Vagina (tissue), 2 donors: ENCODE results near the gene SMYD5. TPM values are rescaled to one million over a fixed set of nuclear protein-coding genes. Genes with fewer than 3 reads are reported as not detected.

ENCODE experiments used
- DNase-seq, 2 donors: peaks; one replicate each; pipeline ENCODE4 v3.0.0-alpha.2; 2017; ENCODE audit errors: extremely low spot score in 2 of 2
- H3K27ac ChIP-seq: fragments of 200-600 bp; sonication (generic); one replicate; pipeline ENCODE4 v1.5.1; 2019
- H3K27me3 ChIP-seq: fragments of 200-600 bp; sonication (generic); one replicate; pipeline ENCODE4 v1.5.1; 2019
- H3K36me3 ChIP-seq, 2 donors: fragments of 200-600 bp; sonication (generic); one replicate each; pipeline ENCODE4 v1.5.1; 2017 to 2019
- H3K4me1 ChIP-seq: fragments of 200-600 bp; sonication (generic); one replicate; pipeline ENCODE4 v1.5.1; 2019
- H3K4me3 ChIP-seq, 2 donors: fragments of 200-600 bp; sonication (generic); 1 replicate in 1 of 2; 2 replicates in 1 of 2; pipeline ENCODE4 v1.5.1; 2016 to 2019
- H3K9me3 ChIP-seq: fragments of 200-600 bp; sonication (generic); one replicate; pipeline ENCODE4 v1.5.1; 2019
- POLR2A ChIP-seq, 2 donors: fragments of 450-650 bp; IDR thresholded peaks; one replicate each; pipeline ENCODE4 v1.6.1; 2017; ENCODE audit warnings: antibody characterized with exemption in 2 of 2, mild to moderate bottlenecking in 2 of 2, moderate library complexity in 2 of 2
- POLR2AphosphoS5 ChIP-seq, 2 donors: sonication (generic); formaldehyde crosslinking; IDR thresholded peaks; one replicate each; pipeline ENCODE4 v1.9.0; 2017; ENCODE audit warnings: antibody characterized with exemption in 2 of 2, mild to moderate bottlenecking in 2 of 2, low read depth in 1 of 2; ENCODE audit not compliant: insufficient read depth in 1 of 2
- intact Hi-C: fragments of 100-400 bp; cut with DNase I; formaldehyde crosslinking; loops from one replicate; pipeline ENCODE4 v1.15.1; 2023
- total RNA-seq: library from RNA; depleted of rRNA; stranded (reverse); fragments of >200 nt; gene quantifications from one replicate; pipeline ENCODE4 v1.2.3, GENCODE V29; 2016
- TF ChIP-seq, protein P1 (sequence below), 3 experiments: fragments of 450-650 bp in 2 of 3; fragments of 200-600 bp in 1 of 3; sonication (generic) in 1 of 3; IDR thresholded peaks; one replicate each; pipeline ENCODE4 v1.5.1; 2017 to 2019; ENCODE audit warnings: antibody characterized with exemption in 3 of 3, mild to moderate bottlenecking in 2 of 3, moderate library complexity in 2 of 3

Gene SMYD5
- total RNA-seq, 1 donor from 2014 or later: 16.0 TPM

GRCh38 chr2:73252238-73253027 lies 38.4 kb downstream of the SMYD5 start:
- Histone ChIP-seq H3K27me3 (no peaks in the 10 kb centered on the region), H3K4me3 (no peak overlapping the region), H3K36me3 (peaks cover 0 to 65% of the 10 kb centered on the region in 2 donors), H3K9me3 (no peaks in the 10 kb centered on the region), H3K4me1 (no peaks in the 10 kb centered on the region), H3K27ac (no peak overlapping the region)
- intact Hi-C loops: no loop called here
- no peak for DNase-seq
- TF ChIP-seq POLR2A (IDR thresholded peaks at IDR 0.05) (no peak), POLR2AphosphoS5 (IDR thresholded peaks at IDR 0.05; ENCODE audit: insufficient read depth in 1 of 2, low read depth in 1 of 2) (no peak)
- TF ChIP-seq, protein P1, sequence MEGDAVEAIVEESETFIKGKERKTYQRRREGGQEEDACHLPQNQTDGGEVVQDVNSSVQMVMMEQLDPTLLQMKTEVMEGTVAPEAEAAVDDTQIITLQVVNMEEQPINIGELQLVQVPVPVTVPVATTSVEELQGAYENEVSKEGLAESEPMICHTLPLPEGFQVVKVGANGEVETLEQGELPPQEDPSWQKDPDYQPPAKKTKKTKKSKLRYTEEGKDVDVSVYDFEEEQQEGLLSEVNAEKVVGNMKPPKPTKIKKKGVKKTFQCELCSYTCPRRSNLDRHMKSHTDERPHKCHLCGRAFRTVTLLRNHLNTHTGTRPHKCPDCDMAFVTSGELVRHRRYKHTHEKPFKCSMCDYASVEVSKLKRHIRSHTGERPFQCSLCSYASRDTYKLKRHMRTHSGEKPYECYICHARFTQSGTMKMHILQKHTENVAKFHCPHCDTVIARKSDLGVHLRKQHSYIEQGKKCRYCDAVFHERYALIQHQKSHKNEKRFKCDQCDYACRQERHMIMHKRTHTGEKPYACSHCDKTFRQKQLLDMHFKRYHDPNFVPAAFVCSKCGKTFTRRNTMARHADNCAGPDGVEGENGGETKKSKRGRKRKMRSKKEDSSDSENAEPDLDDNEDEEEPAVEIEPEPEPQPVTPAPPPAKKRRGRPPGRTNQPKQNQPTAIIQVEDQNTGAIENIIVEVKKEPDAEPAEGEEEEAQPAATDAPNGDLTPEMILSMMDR (IDR thresholded peaks at IDR 0.05): no peak

GRCh38 chr2:73253400-73253799 lies 39.4 kb downstream of the SMYD5 start:
- intact Hi-C loops: no loop called here
- TF ChIP-seq POLR2AphosphoS5 (IDR thresholded peaks at IDR 0.05; ENCODE audit: insufficient read depth in 1 of 2, low read depth in 1 of 2): no peak
- TF ChIP-seq POLR2A (IDR thresholded peaks at IDR 0.05): no peak
- TF ChIP-seq, protein P1 (IDR thresholded peaks at IDR 0.05): no peak
- Histone ChIP-seq H3K27me3 (no peaks in the 10 kb centered on the region), H3K9me3 (no peaks in the 10 kb centered on the region), H3K27ac (no peak overlapping the region), H3K4me3 (no peak overlapping the region), H3K36me3 (peaks cover 0 to 55% of the 10 kb centered on the region in 2 donors), H3K4me1 (no peaks in the 10 kb centered on the region)
- DNase-seq: no peak

DNA sequence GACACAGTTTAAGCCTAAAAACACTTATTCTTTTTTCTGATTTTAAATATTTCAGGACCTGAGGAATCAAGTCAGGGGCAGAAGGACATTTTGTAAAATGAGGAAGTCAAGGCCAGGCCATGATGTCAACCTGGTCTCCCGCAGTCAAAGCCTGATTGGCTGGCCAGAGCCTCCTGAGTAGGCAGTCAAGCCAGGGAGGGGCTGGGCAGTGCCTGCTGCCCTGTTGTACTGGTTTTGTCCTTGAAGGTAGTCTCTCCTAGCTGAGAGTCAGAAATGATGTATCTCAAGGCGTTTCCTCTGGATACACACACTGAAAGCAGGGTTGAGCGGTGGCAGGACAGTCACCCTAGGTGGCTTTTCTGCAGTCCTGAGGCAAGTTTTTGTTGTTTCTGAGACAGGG lies 39.9 kb downstream of the SMYD5 start:
- intact Hi-C loops: no loop called here
- no peak overlapping the region for H3K27ac ChIP-seq
- H3K4me1 ChIP-seq: no peaks in the 10 kb centered on the region

GRCh38 chr2:73254343-73255006 lies 40.4 kb downstream of the SMYD5 start:
- H3K9me3 ChIP-seq: no peaks in the 10 kb centered on the region
- H3K4me3 ChIP-seq: no peak overlapping the region
- TF ChIP-seq, protein P1 (IDR thresholded peaks at IDR 0.05): no peak
- H3K4me1 ChIP-seq: no peaks in the 10 kb centered on the region
- no peak overlapping the region for H3K27ac ChIP-seq
- intact Hi-C loops: no loop called here
- H3K36me3 ChIP-seq: peaks cover 0 to 44% of the 10 kb centered on the region in 2 donors
- H3K27me3 ChIP-seq: no peaks in the 10 kb centered on the region
- no peak for DNase-seq

More for the DNA sequence above, 39.9 kb downstream of the SMYD5 start:
- DNase-seq: no peak
- Histone ChIP-seq H3K4me3 (no peak overlapping the region), H3K27me3 (no peaks in the 10 kb centered on the region), H3K36me3 (peaks cover 0 to 50% of the 10 kb centered on the region in 2 donors), H3K9me3 (no peaks in the 10 kb centered on the region)
- TF ChIP-seq, protein P1 (IDR thresholded peaks at IDR 0.05): no peak

GRCh38 chr2:73255007-73255644 lies 41.1 kb downstream of the SMYD5 start:
- no peak for DNase-seq
- intact Hi-C loops: no loop called here
- H3K27me3 ChIP-seq: no peaks in the 10 kb centered on the region
- peaks cover 0 to 38% of the 10 kb centered on the region in 2 donors for H3K36me3 ChIP-seq
- H3K9me3 ChIP-seq: no peaks in the 10 kb centered on the region
- no peak overlapping the region for H3K4me3 ChIP-seq
- no peak overlapping the region for H3K27ac ChIP-seq
- no peak for TF ChIP-seq POLR2AphosphoS5 (IDR thresholded peaks at IDR 0.05; ENCODE audit: insufficient read depth in 1 of 2, low read depth in 1 of 2)
- no peaks in the 10 kb centered on the region for H3K4me1 ChIP-seq
